GM18507 (cell line): ENCODE results near the gene NOXA1.

ENCODE experiments used
- DNase-seq: peaks from one replicate; pipeline ENCODE4 v3.0.0; 2011; ENCODE audit warnings: low read depth; ENCODE audit not compliant: insufficient read length; ENCODE audit errors: extremely low spot score
- FAIRE-seq: peaks from 2 replicates; lab custom pipeline; 2011; peaks lifted over from hg19 to GRCh38; lab: Jason Lieb, UNC

Gene NOXA1

GRCh38 chr9:137434498-137435380 is 11.5 kb downstream of the NOXA1 start:
- no peak for DNase-seq

GRCh38 chr9:137435381-137435891 is 12.2 kb downstream of the NOXA1 start:
- DNase-seq (no peak), FAIRE-seq (no peak)

More at GRCh38 chr9:137434498-137435380, 11.5 kb downstream of the NOXA1 start:
- FAIRE-seq, result no peak

GRCh38 chr9:137435980-137436760 is 13.0 kb downstream of the NOXA1 start:
- DNase-seq, result no peak
- no peak for FAIRE-seq

- FAIRE-seq (no peak), DNase-seq (no peak)
These were observed 13.8 kb downstream of the NOXA1 start for GRCh38 chr9:137436761-137437600.

- FAIRE-seq (no peak), DNase-seq (no peak)
These were observed 14.7 kb downstream of the NOXA1 start for GRCh38 chr9:137437691-137438590.

GRCh38 chr9:137438591-137439157 is 15.5 kb downstream of the NOXA1 start:
- FAIRE-seq, result no peak
- DNase-seq, result no peak

GRCh38 chr9:137439158-137439714 is 16.0 kb downstream of the NOXA1 start:
- DNase-seq (no peak), FAIRE-seq (no peak)

- DNase-seq (no peak), FAIRE-seq (no peak)
These were observed 18.2 kb downstream of the NOXA1 start, which contains the start of gene ENTPD8 for GRCh38 chr9:137441289-137441934. TSS of gene ENTPD8 (minus strand) at chr9:137441357. CDS start at chr9:137438285, 3,072 bp downstream.

GRCh38 chr9:137441935-137442321 is 18.7 kb downstream of the NOXA1 start:
- FAIRE-seq, result no peak
- no peak for DNase-seq

- DNase-seq, result no peak
- no peak for FAIRE-seq
These were observed 21.1 kb downstream of the NOXA1 start for GRCh38 chr9:137444106-137444790.

- DNase-seq (peak; percentile 74), FAIRE-seq (peak; percentile 78)
These were observed 22.1 kb downstream of the NOXA1 start for GRCh38 chr9:137445275-137445807.

GRCh38 chr9:137445930-137446431 is 22.8 kb downstream of the NOXA1 start:
- FAIRE-seq (no peak), DNase-seq (no peak)

GRCh38 chr9:137446851-137447471 is 23.8 kb downstream of the NOXA1 start:
- no peak for FAIRE-seq
- no peak for DNase-seq

- DNase-seq (no peak), FAIRE-seq (no peak)
These were observed 24.8 kb downstream of the NOXA1 start for GRCh38 chr9:137447722-137448601.

GRCh38 chr9:137448602-137448962 is 25.4 kb downstream of the NOXA1 start:
- FAIRE-seq (no peak), DNase-seq (no peak)
